H1 (cell line): ENCODE measurements around the gene MVK. TPM values are rescaled to one million over a fixed set of nuclear protein-coding genes. Genes with fewer than 3 reads are reported as not detected.

Experiments used
- CTCF ChIA-PET: fragments of 300-600 bp; sonication (Branson Sonifier 250); formaldehyde crosslinking; loops from one replicate; lab custom pipeline; 2021; ENCODE audit not compliant: partially characterized antibody; lab: Charles Lee
- POLR2A ChIA-PET: fragments of 300-600 bp; sonication (Branson Sonifier 250); formaldehyde crosslinking; loops from one replicate; lab custom pipeline; 2021; ENCODE audit warnings: inconsistent platforms; ENCODE audit not compliant: partially characterized antibody; lab: Charles Lee
- DNase-seq, 2 experiments: peaks; one replicate each; pipeline versions ENCODE4 v3.0.0 to v3.0.0-alpha.2; 2010 to 2022; ENCODE audit warnings: low spot score in 2 of 2, low read depth in 1 of 2, mixed read lengths in 1 of 2
- FAIRE-seq: peaks from 2 replicates; lab custom pipeline; 2011; peaks lifted over from hg19 to GRCh38; lab: Jason Lieb, UNC
- H2AFZ ChIP-seq: 2 replicates; pipeline ENCODE4 v1.8.1; 2012; ENCODE audit warnings: low read length, inconsistent platforms
- H2AK5ac ChIP-seq: 2 replicates; pipeline ENCODE4 v1.6.1; 2013; ENCODE audit warnings: low read depth, low read length
- H2BK120ac ChIP-seq: replicated peaks from 2 replicates; pipeline ENCODE3; 2013; ENCODE audit warnings: low read depth, low read length, inconsistent platforms
- H2BK12ac ChIP-seq: 2 replicates; pipeline ENCODE4 v1.6.1; 2013; ENCODE audit warnings: low read depth, low read length
- H2BK15ac ChIP-seq: 2 replicates; pipeline ENCODE4 v1.6.1; 2013; ENCODE audit warnings: low read length
- H2BK20ac ChIP-seq: 2 replicates; pipeline ENCODE4 v1.6.1; 2013; ENCODE audit warnings: low read length
- H2BK5ac ChIP-seq: 2 replicates; pipeline ENCODE4 v1.6.1; 2013; ENCODE audit warnings: low read depth, low read length
- H3K14ac ChIP-seq: 2 replicates; pipeline ENCODE4 v1.6.1; 2013; ENCODE audit warnings: inconsistent platforms; ENCODE audit not compliant: insufficient read length
- H3K18ac ChIP-seq: 2 replicates; pipeline ENCODE4 v1.6.1; 2013; ENCODE audit warnings: low read length; ENCODE audit errors: extremely low read depth
- H3K23ac ChIP-seq: 2 replicates; pipeline ENCODE4 v1.6.1; 2013; ENCODE audit warnings: inconsistent platforms; ENCODE audit not compliant: insufficient read length
- H3K23me2 ChIP-seq: 2 replicates; pipeline ENCODE4 v1.6.1; 2013; ENCODE audit warnings: low read depth, low read length
- H3K27ac ChIP-seq: 2 replicates; pipeline ENCODE4 v1.6.1; 2011; ENCODE audit warnings: low read depth, low read length, inconsistent platforms
- H3K27me3 ChIP-seq, 4 experiments: replicated peaks in 1 of 4; 1 replicate in 1 of 4; 2 replicates in 3 of 4; pipeline versions ENCODE4 v1.6.1 to v1.8.1; 2011 to 2013; ENCODE audit warnings: low read length in 3 of 4, mild to moderate bottlenecking in 3 of 4, inconsistent platforms in 2 of 4, mixed read lengths in 2 of 4, moderate library complexity in 1 of 4; ENCODE audit not compliant: control insufficient read depth in 3 of 4, insufficient read depth in 3 of 4; ENCODE audit errors: extremely low read depth in 1 of 4
- H3K36me3 ChIP-seq, 4 experiments: 2 replicates each; pipeline versions ENCODE4 v1.6.1 to v1.8.1; 2011 to 2013; ENCODE audit warnings: mild to moderate bottlenecking in 4 of 4, low read length in 3 of 4, moderate library complexity in 2 of 4, control low read depth in 1 of 4, inconsistent platforms in 1 of 4; ENCODE audit not compliant: insufficient read depth in 4 of 4, control insufficient read depth in 2 of 4
- H3K4ac ChIP-seq: replicated peaks from 2 replicates; pipeline ENCODE3; 2013; ENCODE audit warnings: low read length, low read depth, mixed read lengths, inconsistent platforms; ENCODE audit not compliant: insufficient read length
- H3K4me1 ChIP-seq, 4 experiments: replicated peaks in 1 of 4; 1 replicate in 1 of 4; 2 replicates in 3 of 4; pipeline versions ENCODE4 v1.6.1 to v1.8.1; 2011 to 2013; ENCODE audit warnings: low read length in 3 of 4, inconsistent platforms in 2 of 4, mixed read lengths in 1 of 4; ENCODE audit not compliant: insufficient read depth in 4 of 4, control insufficient read depth in 3 of 4
- H3K4me2 ChIP-seq, 2 experiments: 2 replicates each; pipeline versions ENCODE4 v1.6.1 to v1.8.1; 2011 to 2013; ENCODE audit warnings: low read depth in 2 of 2, low read length in 2 of 2, control low read depth in 1 of 2, inconsistent platforms in 1 of 2, mild to moderate bottlenecking in 1 of 2; ENCODE audit not compliant: insufficient read depth in 1 of 2
- H3K4me3 ChIP-seq, 4 experiments: fragments of 200-600, 300-600 bp in 1 of 4; sonication (generic), shearing (Covaris generic), sonication (Bioruptor Twin) in 1 of 4; 2 replicates each; pipeline versions ENCODE4 v1.5.1 to v1.8.1; 2011 to 2016; ENCODE audit warnings: low read length in 4 of 4, low read depth in 3 of 4, control low read depth in 2 of 4, inconsistent platforms in 2 of 4, mild to moderate bottlenecking in 2 of 4, mixed read lengths in 1 of 4, moderate library complexity in 1 of 4; ENCODE audit not compliant: insufficient read depth in 2 of 4; ENCODE audit errors: extremely low read depth in 1 of 4
- H3K56ac ChIP-seq: replicated peaks from 2 replicates; pipeline ENCODE3; 2013; ENCODE audit warnings: low read depth, mild to moderate bottlenecking, mixed read lengths, low read length, inconsistent platforms; ENCODE audit not compliant: insufficient read length
- H3K79me1 ChIP-seq: 2 replicates; pipeline ENCODE4 v1.6.1; 2013; ENCODE audit warnings: low read depth, low read length, control low read depth
- H3K79me2 ChIP-seq, 2 experiments: 2 replicates each; pipeline versions ENCODE4 v1.6.1 to v1.8.1; 2012 to 2013; ENCODE audit warnings: low read length in 2 of 2, mild to moderate bottlenecking in 2 of 2, inconsistent platforms in 1 of 2; ENCODE audit not compliant: insufficient read depth in 2 of 2, control insufficient read depth in 1 of 2
- H3K9ac ChIP-seq, 4 experiments: replicated peaks in 1 of 4; 1 replicate in 1 of 4; 2 replicates in 3 of 4; pipeline versions ENCODE4 v1.6.1 to v1.8.1; 2011 to 2013; ENCODE audit warnings: low read depth in 3 of 4, low read length in 3 of 4, control low read depth in 2 of 4, mild to moderate bottlenecking in 2 of 4, moderate library complexity in 2 of 4, inconsistent platforms in 1 of 4; ENCODE audit errors: extremely low read depth in 1 of 4
- H3K9me3 ChIP-seq, 2 experiments: 2 replicates each; pipeline versions ENCODE4 v1.6.1 to v1.8.1; 2012 to 2013; ENCODE audit warnings: mild to moderate bottlenecking in 2 of 2, moderate library complexity in 2 of 2, control low read depth in 1 of 2, inconsistent platforms in 1 of 2, low read depth in 1 of 2, low read length in 1 of 2, mixed read lengths in 1 of 2; ENCODE audit not compliant: insufficient read depth in 2 of 2
- H4K20me1 ChIP-seq, 2 experiments: replicated peaks in 1 of 2; 2 replicates each; pipeline versions ENCODE3 to v1.8.1; 2011 to 2013; ENCODE audit warnings: inconsistent platforms in 2 of 2, low read length in 2 of 2, mild to moderate bottlenecking in 1 of 2; ENCODE audit not compliant: insufficient read depth in 2 of 2, control insufficient read depth in 1 of 2
- H4K5ac ChIP-seq: 2 replicates; pipeline ENCODE4 v1.6.1; 2013; ENCODE audit warnings: low read length, low read depth, mixed read lengths, inconsistent platforms; ENCODE audit not compliant: insufficient read length
- H4K8ac ChIP-seq: 2 replicates; pipeline ENCODE4 v1.8.0; 2013; ENCODE audit warnings: mild to moderate bottlenecking, moderate library complexity, low read length, inconsistent platforms; ENCODE audit not compliant: insufficient read depth; ENCODE audit errors: extremely low read depth
- H4K91ac ChIP-seq: replicated peaks from 2 replicates; pipeline ENCODE3; 2013; ENCODE audit warnings: low read length, mixed read lengths, inconsistent platforms; ENCODE audit not compliant: insufficient read length
- SIRT6 ChIP-seq: IDR thresholded peaks from one replicate; pipeline ENCODE4 v1.7.1; 2012; ENCODE audit warnings: low read length, inconsistent platforms
- WGBS, 2 experiments: shearing (Covaris generic) in 1 of 2; methylation state at CpG; one replicate each; pipeline versions ENCODE4 v1.1.6 to v1.1.7; 2013 to 2015; ENCODE audit warnings: low lambda C conversion rate in 2 of 2, mixed read lengths in 2 of 2, inconsistent platforms in 1 of 2, low coverage in 1 of 2, missing lambda C conversion rate in 1 of 2; ENCODE audit not compliant: insufficient replicate concordance in 2 of 2, insufficient coverage in 1 of 2, insufficient read length in 1 of 2; ENCODE audit errors: extremely low coverage in 1 of 2, missing lambda C conversion rate in 1 of 2; 5-methylcytosine and 5-hydroxymethylcytosine counted together
- polyA plus RNA-seq, 7 experiments: library from polyadenylated mRNA; depleted of rRNA in 3 of 7; stranded (reverse) in 5 of 7; unstranded in 2 of 7; fragments of >200 nt in 5 of 7; fragments of 200-250 nt in 2 of 7; gene quantifications; 1 replicate in 5 of 7; 2 replicates in 1 of 7; 4 replicates in 1 of 7; pipeline versions ENCODE4 v1.2.1 to v1.2.3, GENCODE V29; 2011 to 2013; ENCODE audit warnings: missing spikeins in 2 of 7, mixed read lengths in 2 of 7
- total RNA-seq: library from RNA; stranded (reverse); fragmentation: NEBNext Ultra II Directional; extraction: Animal tissue kit (Norgen Biotek cat#: 25700); gene quantifications from 2 replicates; pipeline ENCODE4 v1.2.1, GENCODE V29; 2021

Gene MVK
- total and polyA plus RNA-seq, 2 of the 8 experiments (the other 6 are each of a cell fraction or from before 2014, with no cell fraction given): 15.7 to 20.9 TPM

- H4K8ac ChIP-seq: no peak overlapping the region
- H3K9ac ChIP-seq: no peak overlapping the region
- 95% methylated on average over 15 of the region's 15 CpGs; no CpG with 5 or more reads in 1 of the 2 experiments for WGBS, 2 experiments
- H3K79me2 ChIP-seq: no peaks in the 10 kb centered on the region
- H4K91ac ChIP-seq: no peak overlapping the region
- no peak overlapping the region for H3K23ac ChIP-seq
- H4K5ac ChIP-seq: no peak overlapping the region
- H3K27me3 ChIP-seq: no peaks in the 10 kb centered on the region
- no peaks in the 10 kb centered on the region for H4K20me1 ChIP-seq
- peaks cover 0 to 6% (median 2%) of the 10 kb centered on the region in 4 experiments; a peak in 4 of 7 replicates for H3K4me1 ChIP-seq
- no peak overlapping the region for H3K4me2 ChIP-seq
- H3K23me2 ChIP-seq: no peaks in the 10 kb centered on the region
- H3K36me3 ChIP-seq: peaks cover 0 to 3% (median 0%) of the 10 kb centered on the region in 4 experiments; a peak in 1 of 8 replicates
- no peak overlapping the region for H3K18ac ChIP-seq
- H3K27ac ChIP-seq: no peak overlapping the region
- H3K9me3 ChIP-seq: no peaks in the 10 kb centered on the region
- POLR2A ChIA-PET: interaction anchor here (0.6 to 1.1 kb wide), 2 partner anchors 9 to 1611 kb away, joined by 3 read pairs; no protein-coding TSS in a partner anchor
- no peak overlapping the region for H2BK15ac ChIP-seq
- no peak overlapping the region for H2BK20ac ChIP-seq
- no peaks in the 10 kb centered on the region for H3K79me1 ChIP-seq
- no peak for FAIRE-seq
- H3K4me3 ChIP-seq: no peak overlapping the region
- no peak overlapping the region for H3K56ac ChIP-seq
- TF ChIP-seq SIRT6: no peak
- TF ChIP-seq, all 59 proteins: peak for 0
- Histone ChIP-seq H2BK120ac (no peak overlapping the region), H2BK5ac (no peak overlapping the region), H2AK5ac (no peak overlapping the region), H3K4ac (no peak overlapping the region), H2AFZ (no peak overlapping the region), H3K14ac (no peak overlapping the region), H2BK12ac (no peak overlapping the region)
- DNase-seq: no peak
- CTCF ChIA-PET: interaction anchor here (1.1 to 1.2 kb wide), 2 partner anchors 185 to 205 kb away, joined by 3 to 4 read pairs; no protein-coding TSS in a partner anchor
Measured at GRCh38 chr12:109534456-109534855, 39.1 kb upstream of the MVK start.
